Caco-2 (cell line): ENCODE results near the gene TRAM2. TPM values are rescaled to one million over a fixed set of nuclear protein-coding genes. Genes with fewer than 3 reads are reported as not detected.

Source experiments
- BruUV-seq: library from RNA; stranded (reverse); fragments of 400-500 nt; replicated peaks from 2 replicates; lab custom pipeline; 2021; lab: Mats Ljungman, UMichigan
- CTCF ChIA-PET: fragments of 300-600 bp; sonication (Branson Sonifier 250); formaldehyde crosslinking; loops from one replicate; lab custom pipeline; 2022; ENCODE audit warnings: antibody characterized with exemption; lab: Charles Lee
- POLR2A ChIA-PET: fragments of 300-600 bp; sonication (Branson Sonifier 250); formaldehyde crosslinking; loops from one replicate; lab custom pipeline; 2022; ENCODE audit warnings: antibody characterized with exemption; lab: Charles Lee
- DNase-seq, 2 experiments: peaks; one replicate each; pipeline versions ENCODE4 v3.0.0 to v3.0.0-alpha.2; 2020 to 2022
- H3K27me3 ChIP-seq: replicated peaks from 2 replicates; pipeline ENCODE4 v1.6.0; 2011; ENCODE audit warnings: low read length; ENCODE audit not compliant: control insufficient read depth, insufficient read depth
- H3K36me3 ChIP-seq: 2 replicates; pipeline ENCODE4 v1.5.1; 2011; ENCODE audit warnings: low read length; ENCODE audit not compliant: control insufficient read depth, insufficient read depth
- H3K4me1 ChIP-seq: fragments of 250-450 bp; sonication (Bioruptor Pico); 2 replicates; pipeline ENCODE4 v1.5.1; 2020; ENCODE audit warnings: mild to moderate bottlenecking
- H3K4me3 ChIP-seq: 2 replicates; pipeline ENCODE4 v1.5.1; 2011; ENCODE audit warnings: low read depth, mild to moderate bottlenecking, control low read depth, low read length
- H3K9me3 ChIP-seq: fragments of 250-450 bp; sonication (Bioruptor Pico); 2 replicates; pipeline ENCODE4 v1.5.1; 2020; ENCODE audit warnings: mild to moderate bottlenecking, moderate library complexity
- H3K27ac Mint-ChIP-seq: one replicate; pipeline ENCODE4 v1.8.0; 2022; ENCODE audit warnings: mixed read lengths; ENCODE audit not compliant: unreplicated experiment
- H3K27me3 Mint-ChIP-seq: one replicate; pipeline ENCODE4 v1.8.0; 2022; ENCODE audit warnings: mixed read lengths; ENCODE audit not compliant: insufficient read depth, unreplicated experiment
- H3K36me3 Mint-ChIP-seq: one replicate; pipeline ENCODE4 v1.8.0; 2022; ENCODE audit warnings: mild to moderate bottlenecking, mixed read lengths; ENCODE audit not compliant: insufficient read depth, unreplicated experiment
- H3K4me1 Mint-ChIP-seq: one replicate; pipeline ENCODE4 v1.8.0; 2022; ENCODE audit warnings: low read depth, mixed read lengths; ENCODE audit not compliant: unreplicated experiment
- H3K4me3 Mint-ChIP-seq: one replicate; pipeline ENCODE4 v1.8.0; 2022; ENCODE audit warnings: mild to moderate bottlenecking, moderate library complexity, mixed read lengths; ENCODE audit not compliant: unreplicated experiment
- H3K9me3 Mint-ChIP-seq: one replicate; pipeline ENCODE4 v1.8.0; 2022; ENCODE audit warnings: mixed read lengths; ENCODE audit not compliant: unreplicated experiment
- intact Hi-C: fragments of 100-400 bp; cut with micrococcal nuclease; formaldehyde crosslinking; loops from one replicate; pipeline ENCODE4 v1.10.0; 2022; ENCODE audit not compliant: unreplicated experiment
- total RNA-seq: library from RNA; stranded (reverse); gene quantifications from 2 replicates; pipeline ENCODE4 v1.2.3, GENCODE V29; 2022
- TF ChIP-seq, protein P1 (sequence below), 2 experiments: fragments of 200-600 bp in 1 of 2; IDR thresholded peaks; 1 replicate in 1 of 2; 2 replicates in 1 of 2; pipeline versions ENCODE4 v1.5.1 to v1.8.0; 2011 to 2022; ENCODE audit warnings: antibody characterized with exemption in 1 of 2, control low read depth in 1 of 2, inconsistent platforms in 1 of 2, low read depth in 1 of 2, low read length in 1 of 2, mild to moderate bottlenecking in 1 of 2, moderate library complexity in 1 of 2; ENCODE audit not compliant: insufficient read depth in 1 of 2, severe bottlenecking in 1 of 2, unreplicated experiment in 1 of 2

TRAM2 gene
- total RNA-seq, 1 experiment from 2014 or later = 71.6 TPM

GRCh38 chr6:52529311-52529710 lies 47.5 kb downstream of the TRAM2 start:
- H3K27me3 Mint-ChIP-seq = no peaks in the 10 kb centered on the region
- H3K9me3 Mint-ChIP-seq = no peaks in the 10 kb centered on the region
- BruUV-seq = no TSS peak
- intact Hi-C loops = no loop called here
- no peak for DNase-seq
- H3K4me1 ChIP-seq = no peaks in the 10 kb centered on the region
- ChIA-PET CTCF (interaction anchor here (1.8 kb wide), 1 partner anchor 61 kb away, joined by 4 read pairs; no protein-coding TSS in a partner anchor), POLR2A (interaction anchor here (0.5 kb wide), 1 partner anchor 31 kb away, joined by 3 read pairs; no protein-coding TSS in a partner anchor)
- H3K4me1 Mint-ChIP-seq = peaks cover 13% of the 10 kb centered on the region
- H3K27ac Mint-ChIP-seq = no peak overlapping the region
- no peak overlapping the region for H3K4me3 Mint-ChIP-seq
- H3K36me3 Mint-ChIP-seq = peaks cover 6% of the 10 kb centered on the region
- no peaks in the 10 kb centered on the region for H3K9me3 ChIP-seq
- H3K27me3 ChIP-seq = no peaks in the 10 kb centered on the region
- H3K4me3 ChIP-seq = no peak overlapping the region
- TF ChIP-seq, protein P1, sequence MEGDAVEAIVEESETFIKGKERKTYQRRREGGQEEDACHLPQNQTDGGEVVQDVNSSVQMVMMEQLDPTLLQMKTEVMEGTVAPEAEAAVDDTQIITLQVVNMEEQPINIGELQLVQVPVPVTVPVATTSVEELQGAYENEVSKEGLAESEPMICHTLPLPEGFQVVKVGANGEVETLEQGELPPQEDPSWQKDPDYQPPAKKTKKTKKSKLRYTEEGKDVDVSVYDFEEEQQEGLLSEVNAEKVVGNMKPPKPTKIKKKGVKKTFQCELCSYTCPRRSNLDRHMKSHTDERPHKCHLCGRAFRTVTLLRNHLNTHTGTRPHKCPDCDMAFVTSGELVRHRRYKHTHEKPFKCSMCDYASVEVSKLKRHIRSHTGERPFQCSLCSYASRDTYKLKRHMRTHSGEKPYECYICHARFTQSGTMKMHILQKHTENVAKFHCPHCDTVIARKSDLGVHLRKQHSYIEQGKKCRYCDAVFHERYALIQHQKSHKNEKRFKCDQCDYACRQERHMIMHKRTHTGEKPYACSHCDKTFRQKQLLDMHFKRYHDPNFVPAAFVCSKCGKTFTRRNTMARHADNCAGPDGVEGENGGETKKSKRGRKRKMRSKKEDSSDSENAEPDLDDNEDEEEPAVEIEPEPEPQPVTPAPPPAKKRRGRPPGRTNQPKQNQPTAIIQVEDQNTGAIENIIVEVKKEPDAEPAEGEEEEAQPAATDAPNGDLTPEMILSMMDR (IDR thresholded peaks at IDR 0.05; ENCODE audit: insufficient read depth in 1 of 2, low read depth in 1 of 2, low read length in 1 of 2, severe bottlenecking in 1 of 2, unreplicated experiment in 1 of 2) = no peak
- no peaks in the 10 kb centered on the region; the same call in 1 of the 2 replicates for H3K36me3 ChIP-seq

GRCh38 chr6:52527436-52527835 lies 49.4 kb downstream of the TRAM2 start:
- no peak overlapping the region for H3K4me3 Mint-ChIP-seq
- ChIA-PET POLR2A (no interaction called here), CTCF (interaction anchor here (1.8 kb wide), 1 partner anchor 63 kb away, joined by 4 read pairs; no protein-coding TSS in a partner anchor)
- H3K4me3 ChIP-seq = no peak overlapping the region
- no peak for DNase-seq
- BruUV-seq = no TSS peak
- H3K36me3 ChIP-seq = no peaks in the 10 kb centered on the region; the same call in 1 of the 2 replicates
- TF ChIP-seq, protein P1 (IDR thresholded peaks at IDR 0.05; ENCODE audit: insufficient read depth in 1 of 2, low read depth in 1 of 2, low read length in 1 of 2, severe bottlenecking in 1 of 2, unreplicated experiment in 1 of 2) = no peak
- H3K36me3 Mint-ChIP-seq = no peaks in the 10 kb centered on the region
- intact Hi-C loops = no loop called here
- H3K9me3 ChIP-seq = no peaks in the 10 kb centered on the region
- no peaks in the 10 kb centered on the region for H3K27me3 Mint-ChIP-seq
- peaks cover 19% of the 10 kb centered on the region for H3K4me1 Mint-ChIP-seq
- no peak overlapping the region for H3K27ac Mint-ChIP-seq
- H3K27me3 ChIP-seq = no peaks in the 10 kb centered on the region
- no peaks in the 10 kb centered on the region for H3K9me3 Mint-ChIP-seq
- H3K4me1 ChIP-seq = peaks cover under 1% of the 10 kb centered on the region; the same call in 1 of the 2 replicates

GRCh38 chr6:52526634-52527033 lies 50.2 kb downstream of the TRAM2 start:
- H3K4me3 Mint-ChIP-seq = no peak overlapping the region
- H3K4me1 ChIP-seq = peaks cover 6% of the 10 kb centered on the region; the same call in 1 of the 2 replicates
- no peaks in the 10 kb centered on the region for H3K9me3 Mint-ChIP-seq
- no peaks in the 10 kb centered on the region for H3K36me3 Mint-ChIP-seq
- BruUV-seq = no TSS peak
- DNase-seq = no peak
- intact Hi-C loops = no loop called here
- H3K4me1 Mint-ChIP-seq = peaks cover 24% of the 10 kb centered on the region
- no peaks in the 10 kb centered on the region for H3K36me3 ChIP-seq
- no peaks in the 10 kb centered on the region for H3K27me3 Mint-ChIP-seq
- no peaks in the 10 kb centered on the region for H3K27me3 ChIP-seq
- no peaks in the 10 kb centered on the region for H3K9me3 ChIP-seq
- no peak overlapping the region for H3K4me3 ChIP-seq
- TF ChIP-seq, protein P1 (IDR thresholded peaks at IDR 0.05; ENCODE audit: insufficient read depth in 1 of 2, low read depth in 1 of 2, low read length in 1 of 2, severe bottlenecking in 1 of 2, unreplicated experiment in 1 of 2) = no peak
- ChIA-PET POLR2A (no interaction called here), CTCF (no interaction called here)
- no peak overlapping the region for H3K27ac Mint-ChIP-seq
